ENCODE data around the gene SPP2. TPM values are rescaled to one million over a fixed set of nuclear protein-coding genes. Genes with fewer than 3 reads are reported as not detected.

The SPP2 gene
- total and polyA plus RNA-seq, 9 of the 15 experiments (the other 6 are each of a cell fraction or from before 2014, with no cell fraction given): not detected

DNA sequence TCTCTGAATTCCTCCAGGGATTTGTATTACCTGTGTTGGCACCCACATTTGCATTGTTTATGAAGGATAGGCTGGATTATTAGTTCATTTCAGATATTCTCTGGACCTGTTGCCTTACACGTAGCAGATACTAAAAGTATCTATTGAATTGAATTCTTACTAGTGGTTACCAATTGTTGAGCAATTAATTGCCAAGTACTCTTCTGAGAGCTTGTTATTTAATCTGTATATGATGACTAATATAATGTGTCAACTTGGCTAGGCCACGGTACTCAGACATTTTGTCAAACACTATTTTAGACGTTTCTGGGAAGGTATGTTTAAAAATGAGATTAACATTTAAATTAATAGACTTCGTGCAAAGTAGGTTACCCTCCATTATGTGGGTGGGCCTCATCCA lies 2.5 kb upstream of the SPP2 start:
- Histone ChIP-seq H2AFZ (ENCODE audit: low read depth, low read length) (no peak overlapping the region), H4K20me1 (replicated peaks; ENCODE audit: control insufficient read depth, insufficient read depth, low read length) (no peaks in the 10 kb centered on the region), H3K27ac (ENCODE audit: extremely low read depth, low read depth, low read length) (no peak overlapping the region), H3K4me1 (replicated peaks in 1 of 2; ENCODE audit: control insufficient read depth in 2 of 2, insufficient read depth in 2 of 2, low read length in 2 of 2) (no peaks in the 10 kb centered on the region), H3K9ac (ENCODE audit: insufficient read depth in 1 of 2, low read depth in 2 of 2, low read length in 2 of 2) (no peak overlapping the region), H3K79me2 (ENCODE audit: control insufficient read depth, insufficient read depth, low read length) (no peaks in the 10 kb centered on the region), H3K27me3 (ENCODE audit: control insufficient read depth in 2 of 2, insufficient read depth in 2 of 2, low read length in 2 of 2) (no peaks in the 10 kb centered on the region), H3K9me3 (replicated peaks; ENCODE audit: control insufficient read depth, insufficient read depth, low read depth, low read length) (no peaks in the 10 kb centered on the region), H3K4me2 (ENCODE audit: insufficient read depth, low read length) (no peak overlapping the region), H3K36me3 (ENCODE audit: control insufficient read depth, insufficient read depth, low read length) (no peaks in the 10 kb centered on the region), H3K9me1 (ENCODE audit: control insufficient read depth, insufficient read depth, low read length) (no peaks in the 10 kb centered on the region), H3K4me3 (no peak overlapping the region)
- CTCF ChIA-PET (ENCODE audit: low intra/inter-chr PET ratio): no interaction called here
- BruUV-seq (replicated peaks): no TSS peak
- no peak for FAIRE-seq
- TF ChIP-seq RAD21 (CRISPR knock-in tag; conservative IDR thresholded peaks at IDR 0.05 in 1 of 2, IDR thresholded peaks at IDR 0.05 in 1 of 2) (no peak), FOXP1 (CRISPR knock-in tag; IDR thresholded peaks at IDR 0.05) (no peak), CEBPB (tag; IDR thresholded peaks at IDR 0.05) (no peak), CLOCK (CRISPR knock-in tag; IDR thresholded peaks at IDR 0.05; ENCODE audit: borderline replicate concordance) (no peak), MYNN (IDR thresholded peaks at IDR 0.05) (no peak), MYNN (CRISPR knock-in tag; IDR thresholded peaks at IDR 0.05) (no peak), RFX7 (CRISPR knock-in tag; IDR thresholded peaks at IDR 0.05) (no peak), PML (IDR thresholded peaks at IDR 0.05; ENCODE audit: low read length) (no peak), SETDB1 (IDR thresholded peaks at IDR 0.05; ENCODE audit: low read length) (no peak), MBD1 (CRISPR knock-in tag; IDR thresholded peaks at IDR 0.05) (no peak)
- TF ChIP-seq, protein P1, sequence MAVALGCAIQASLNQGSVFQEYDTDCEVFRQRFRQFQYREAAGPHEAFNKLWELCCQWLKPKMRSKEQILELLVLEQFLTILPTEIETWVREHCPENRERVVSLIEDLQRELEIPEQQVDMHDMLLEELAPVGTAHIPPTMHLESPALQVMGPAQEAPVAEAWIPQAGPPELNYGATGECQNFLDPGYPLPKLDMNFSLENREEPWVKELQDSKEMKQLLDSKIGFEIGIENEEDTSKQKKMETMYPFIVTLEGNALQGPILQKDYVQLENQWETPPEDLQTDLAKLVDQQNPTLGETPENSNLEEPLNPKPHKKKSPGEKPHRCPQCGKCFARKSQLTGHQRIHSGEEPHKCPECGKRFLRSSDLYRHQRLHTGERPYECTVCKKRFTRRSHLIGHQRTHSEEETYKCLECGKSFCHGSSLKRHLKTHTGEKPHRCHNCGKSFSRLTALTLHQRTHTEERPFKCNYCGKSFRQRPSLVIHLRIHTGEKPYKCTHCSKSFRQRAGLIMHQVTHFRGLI (CRISPR knock-in tag; IDR thresholded peaks at IDR 0.05): no peak
- in situ Hi-C loops (cut with MboI): no loop called here
- 2% methylated on average over 4 of the region's 4 CpGs for WGBS (ENCODE audit: insufficient coverage, low coverage, missing lambda C conversion rate)
- no peak for DNase-seq (ENCODE audit: extremely low read depth in 1 of 4, low spot score in 3 of 4)
- POLR2A ChIA-PET: no interaction called here
- no peak for ATAC-seq
- intact Hi-C loops (cut with micrococcal nuclease): no loop called here

Data from K562 (cell line).